Measurements from ENCODE around the gene C1QC.

The C1QC gene

DNA sequence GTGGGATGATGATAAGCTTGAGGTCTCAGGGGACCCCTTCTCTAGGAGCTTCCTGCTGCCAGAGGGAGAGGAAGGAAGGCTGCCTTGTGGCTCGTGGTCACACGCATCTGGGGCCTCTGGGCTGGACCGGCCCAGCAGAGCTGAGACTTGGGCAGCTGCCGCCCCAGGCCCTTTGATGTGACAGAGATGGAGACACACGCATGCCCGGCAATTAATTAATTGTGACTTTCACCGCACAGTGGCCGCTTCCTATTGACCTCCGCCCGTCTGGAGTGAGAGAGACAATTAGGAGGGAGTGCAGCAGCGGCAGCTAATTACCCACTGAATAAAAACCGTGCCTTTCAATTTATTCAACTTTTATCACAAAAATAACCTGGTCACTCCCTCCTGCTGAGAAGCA is 23.6 kb upstream of the C1QC start:
- DNase-seq = no peak

DNA sequence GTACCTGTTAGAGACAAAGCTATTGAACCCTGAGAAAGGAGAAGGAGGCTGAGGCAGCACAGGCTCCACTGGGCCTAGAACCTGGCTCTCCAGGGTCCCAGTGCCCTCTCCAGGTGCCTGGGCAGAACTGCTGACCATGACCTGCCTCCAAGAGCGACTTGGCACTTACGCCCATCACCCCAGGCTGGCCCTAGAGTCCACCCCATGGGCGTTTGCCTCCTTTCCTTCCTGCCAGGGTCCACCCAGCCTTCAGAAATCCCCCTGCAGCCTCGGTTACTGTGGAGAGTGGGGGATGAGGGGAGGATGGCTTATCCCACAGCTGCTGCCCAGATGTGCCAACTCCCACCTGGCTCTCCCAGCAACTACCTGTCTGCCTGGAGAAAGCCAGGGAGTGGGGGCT is 21.7 kb upstream of the C1QC start:
- DNase-seq = no peak

DNA sequence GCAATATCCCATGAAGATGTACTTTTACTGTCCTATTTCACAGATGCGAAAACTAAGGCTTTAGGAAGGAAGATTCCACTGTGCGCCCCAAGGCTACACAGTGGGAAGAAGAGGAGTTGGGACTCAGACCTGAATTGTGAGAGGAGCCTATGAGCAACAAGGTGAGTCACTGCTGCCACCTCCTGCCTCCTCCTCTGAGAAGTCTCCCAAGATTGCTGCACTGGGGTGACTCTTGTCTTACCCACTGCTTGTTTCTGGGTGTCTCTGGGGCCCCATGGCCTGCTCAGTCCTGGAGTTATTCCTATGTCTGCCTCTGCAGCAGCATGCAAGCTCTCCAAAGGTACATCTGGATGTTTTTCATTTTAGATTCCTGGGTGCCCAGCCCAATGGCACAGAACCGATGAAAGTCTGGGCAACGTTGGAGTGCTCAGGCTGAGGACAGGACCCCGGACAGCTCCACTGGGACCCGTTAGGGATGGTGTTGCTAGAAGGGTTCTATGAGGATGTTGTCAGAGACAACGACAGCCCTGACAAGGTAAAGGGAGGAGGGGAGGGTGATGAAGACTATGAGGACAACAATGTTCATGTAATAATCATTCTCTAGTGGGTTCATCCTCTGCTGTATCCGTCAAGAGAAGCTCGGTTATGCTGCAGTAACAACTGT is 18.0 kb upstream of the C1QC start:
- no peak for DNase-seq

DNA sequence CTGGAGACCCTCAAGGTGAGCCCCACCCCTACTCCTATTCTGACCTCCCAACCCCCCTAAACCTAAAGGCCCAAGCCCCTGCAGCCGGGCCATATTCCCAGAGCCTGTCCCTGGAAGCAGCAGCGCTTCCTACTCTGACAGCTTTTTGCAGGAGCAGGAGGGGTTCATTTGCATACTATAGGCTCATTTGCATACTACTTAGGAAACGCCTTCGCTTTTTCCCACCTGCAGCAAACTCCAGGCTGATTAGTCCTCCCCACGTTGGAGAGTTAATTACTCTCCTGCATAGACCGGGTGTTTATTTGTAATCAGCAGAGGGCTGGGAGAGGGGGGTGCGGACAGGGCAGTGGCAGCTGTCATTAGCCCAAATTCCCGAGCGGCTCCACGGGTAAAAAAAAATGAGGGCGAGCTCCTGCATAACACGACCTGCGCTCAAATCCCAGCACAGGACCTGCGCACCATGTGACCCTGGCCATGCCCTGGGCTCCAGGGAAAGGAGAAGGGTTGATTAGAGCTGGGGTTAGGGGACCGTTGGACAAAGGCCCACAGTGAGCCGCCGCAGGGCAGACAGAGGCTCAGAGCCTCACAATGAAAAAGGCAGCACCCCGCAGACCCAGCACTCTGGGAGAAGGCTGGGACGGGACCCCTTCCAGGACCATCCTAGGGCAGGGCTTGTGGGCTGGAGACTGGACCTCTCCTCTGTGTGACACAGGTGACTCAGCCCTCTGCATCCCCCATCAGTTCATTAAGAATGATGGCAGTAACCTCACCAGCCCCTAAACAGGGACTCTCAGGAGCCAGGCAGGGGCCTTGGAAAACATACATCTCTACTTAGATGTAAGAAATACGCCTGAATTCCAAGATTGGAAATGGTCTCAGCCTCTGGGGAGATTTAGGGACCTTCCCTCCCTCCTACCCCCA is 16.9 kb upstream of the C1QC start:
- DNase-seq = no peak

DNA sequence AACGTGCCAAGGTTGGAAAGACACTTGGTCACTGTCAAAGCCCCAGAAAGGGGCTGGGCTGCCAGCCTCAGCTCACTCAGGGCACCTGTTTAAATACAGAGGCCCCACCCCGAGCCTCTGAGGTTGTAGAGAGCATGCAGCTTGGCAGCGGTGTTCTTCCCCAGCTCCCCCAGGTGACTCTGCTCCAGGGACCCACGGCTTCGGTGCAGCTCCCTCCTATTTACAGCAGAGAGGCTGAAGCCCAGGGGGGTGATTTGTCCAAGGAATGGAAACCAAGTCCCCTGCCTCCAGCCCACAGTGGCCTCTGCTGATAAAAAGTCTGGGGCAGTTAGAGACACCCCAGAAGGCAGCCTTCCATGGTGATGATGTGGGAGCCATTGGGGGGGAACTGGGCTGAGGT is 16.1 kb upstream of the C1QC start:
- DNase-seq = no peak

DNA sequence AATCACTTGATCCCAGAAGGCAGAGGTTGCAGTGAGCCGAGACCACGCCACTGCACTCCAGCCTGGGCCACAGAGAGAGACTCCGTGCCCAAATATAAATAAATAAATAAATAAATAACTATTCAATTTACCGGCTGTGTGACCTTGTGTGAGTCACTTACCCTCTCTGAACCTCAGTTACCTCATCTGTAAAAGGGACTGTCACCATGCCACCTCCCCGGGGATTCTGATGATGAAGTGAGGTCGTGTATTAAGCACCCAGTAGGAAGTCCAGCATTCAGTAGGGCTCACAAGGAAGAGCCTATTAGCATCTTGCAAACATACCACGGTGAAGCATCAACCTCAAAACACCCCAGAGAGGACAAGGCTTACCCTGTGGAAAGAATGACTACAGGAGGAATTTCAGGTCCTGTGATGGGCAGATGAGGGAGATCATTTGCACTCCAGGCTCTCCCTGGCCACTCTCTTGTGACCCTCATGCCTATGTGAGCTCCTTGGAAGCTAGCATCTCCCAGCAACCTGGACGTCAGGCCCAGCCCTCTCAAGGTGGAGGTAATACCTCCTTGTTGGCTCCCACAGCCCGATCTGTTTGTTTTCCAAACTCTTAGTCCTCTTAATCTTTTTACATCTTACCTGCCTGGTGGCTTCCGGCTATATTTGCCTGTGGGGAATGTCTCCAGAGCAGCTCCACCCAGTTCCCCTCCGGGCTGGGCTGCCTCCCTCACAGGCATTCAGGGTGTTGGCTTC is 14.6 kb upstream of the C1QC start:
- DNase-seq = no peak

DNA sequence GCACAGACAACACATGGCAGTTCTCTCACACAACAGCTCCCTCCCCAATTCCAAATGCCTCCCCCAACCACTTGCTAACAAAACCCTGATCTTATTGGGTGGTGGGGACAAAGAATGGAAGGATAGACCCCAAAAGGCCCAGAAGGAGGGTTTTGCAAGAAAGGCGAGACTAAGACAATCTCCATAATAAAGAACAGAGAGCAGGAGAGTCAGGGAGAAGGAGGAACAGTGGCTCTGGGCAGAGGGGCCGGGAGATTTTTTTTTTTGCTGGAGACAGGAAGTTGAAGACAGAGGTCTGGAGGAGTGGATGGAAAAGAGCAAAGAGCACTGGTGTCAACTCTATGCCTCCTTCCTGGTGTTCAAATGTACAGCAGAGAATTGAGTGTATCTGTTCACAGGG is 13.5 kb upstream of the C1QC start:
- no peak for DNase-seq

DNA sequence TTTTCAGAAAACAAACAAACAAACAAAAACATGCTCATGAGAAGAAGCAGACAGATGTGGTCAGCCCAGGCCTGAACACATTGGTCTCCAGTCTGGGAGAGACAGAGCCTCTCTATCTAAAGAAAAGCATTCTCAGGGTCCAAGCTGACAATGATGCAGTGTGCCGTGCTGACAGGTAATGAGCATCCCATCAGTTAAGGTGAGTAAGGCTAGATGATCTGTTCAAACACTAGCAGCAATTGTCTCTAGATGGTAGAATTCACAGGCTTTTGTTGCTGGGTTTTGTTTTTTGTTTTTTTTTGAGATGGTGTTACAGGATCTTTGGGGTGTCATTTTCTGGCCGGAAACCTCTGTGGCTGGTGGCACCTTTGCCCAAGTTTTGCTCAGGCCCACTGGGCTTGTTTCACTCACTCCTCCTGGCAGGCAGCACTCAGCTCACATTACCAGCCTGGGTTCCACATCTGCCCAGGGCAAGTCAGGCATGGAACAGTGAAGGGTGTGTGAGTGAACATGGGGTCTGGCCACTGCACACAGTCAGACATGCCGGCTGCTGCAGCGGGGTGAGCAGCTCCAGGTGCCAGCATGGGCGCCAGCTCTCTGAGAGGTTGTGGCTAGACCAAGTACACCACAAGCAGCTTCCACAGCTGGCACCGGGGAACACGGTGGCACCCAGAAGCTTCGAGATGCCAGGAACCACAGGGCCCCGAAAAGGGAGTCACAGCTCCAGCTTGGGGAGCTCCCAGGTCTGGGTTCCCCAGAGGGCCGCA is 9.6 kb upstream of the C1QC start:
- no peak for DNase-seq

DNA sequence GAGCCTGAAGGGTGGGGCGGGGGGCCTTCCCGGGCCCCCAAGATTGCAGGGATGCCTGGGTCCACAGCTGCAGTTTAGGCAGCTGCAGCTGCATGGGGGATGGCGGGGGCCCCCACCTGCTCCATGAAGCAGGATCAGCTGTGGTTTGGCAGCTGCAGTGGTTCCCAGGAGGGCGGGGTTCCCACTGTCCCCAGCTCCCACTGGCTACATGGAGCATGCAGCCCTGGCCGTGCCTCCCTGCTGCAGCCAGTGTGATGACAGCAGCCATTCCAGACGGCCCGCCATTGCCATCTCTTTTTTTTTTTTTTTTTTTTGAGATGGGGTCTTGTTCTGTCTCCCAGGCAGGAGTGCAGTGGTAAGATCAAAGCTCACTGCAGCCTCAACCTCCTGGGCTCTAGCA is 8.0 kb upstream of the C1QC start:
- no peak for DNase-seq

DNA sequence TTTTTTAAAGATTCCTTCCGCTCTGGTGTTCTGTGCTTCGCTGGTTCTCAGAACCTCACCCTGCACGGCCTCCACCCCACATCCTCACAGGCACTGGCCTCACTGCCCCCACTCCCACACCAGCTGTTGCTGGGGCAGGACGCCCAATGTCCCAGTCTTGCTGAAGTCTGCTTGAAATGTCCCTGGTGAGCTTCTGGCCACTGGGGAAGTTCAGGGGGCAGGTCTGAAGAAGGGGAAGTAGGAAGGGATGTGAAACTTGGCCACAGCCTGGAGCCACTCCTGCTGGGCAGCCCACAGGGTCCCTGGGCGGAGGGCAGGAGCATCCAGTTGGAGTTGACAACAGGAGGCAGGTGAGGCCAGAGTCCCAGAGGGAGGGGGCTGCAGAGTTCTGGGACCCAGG is 7.1 kb upstream of the C1QC start, which contains the start of gene C1QA:
TSS of gene C1QA (plus strand) at position 276 of the 400 bp plus-strand sequence. CDS start 989 bp downstream, outside the sequence.
- DNase-seq = no peak

DNA sequence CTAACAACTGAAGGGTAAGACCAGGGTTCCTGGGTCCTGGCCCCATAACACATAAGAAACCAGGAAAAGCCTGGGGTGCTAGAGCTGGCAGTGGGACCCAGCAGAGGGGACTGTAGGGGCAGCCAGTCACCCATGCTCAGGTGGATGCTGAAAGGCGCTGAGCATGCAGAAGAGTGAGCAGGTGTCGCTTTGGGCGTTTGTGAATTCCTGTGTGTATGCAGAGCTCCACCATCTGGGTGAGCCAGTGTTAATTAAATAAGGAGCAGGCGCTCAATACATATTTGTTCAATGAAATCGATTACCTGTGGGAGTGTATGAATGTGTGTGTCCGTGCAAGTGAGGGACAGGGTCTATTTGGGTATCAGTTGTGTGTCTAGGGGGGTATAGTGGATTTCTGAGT is 6.5 kb upstream of the C1QC start:
- no peak for DNase-seq

DNA sequence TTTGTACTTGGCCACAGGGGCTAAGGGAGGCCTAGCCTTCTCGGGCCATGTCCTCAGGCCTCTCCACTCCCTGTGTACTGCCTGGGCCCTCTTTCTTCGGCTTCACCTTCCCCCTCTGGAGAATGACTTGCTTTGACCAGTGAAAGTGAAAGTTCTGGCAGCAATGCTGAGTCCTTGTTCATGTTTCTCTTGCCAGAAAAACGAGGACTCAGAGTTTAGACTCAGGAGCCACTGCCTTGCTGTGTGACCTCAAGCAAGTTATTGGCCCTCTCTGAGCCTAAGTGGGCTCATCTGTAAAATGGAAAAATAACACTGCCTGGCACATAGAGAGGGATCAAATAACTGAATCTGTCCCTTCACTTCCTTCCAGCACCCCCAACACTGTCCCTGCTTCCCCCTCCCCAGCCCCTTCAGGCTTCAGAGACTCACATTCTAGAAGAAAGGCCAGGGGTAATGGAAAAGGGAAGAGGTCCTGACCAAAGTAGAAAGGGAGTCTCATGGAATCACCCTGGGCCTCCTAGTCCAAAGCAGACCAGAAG is 5.5 kb upstream of the C1QC start:
- no peak for DNase-seq

DNA sequence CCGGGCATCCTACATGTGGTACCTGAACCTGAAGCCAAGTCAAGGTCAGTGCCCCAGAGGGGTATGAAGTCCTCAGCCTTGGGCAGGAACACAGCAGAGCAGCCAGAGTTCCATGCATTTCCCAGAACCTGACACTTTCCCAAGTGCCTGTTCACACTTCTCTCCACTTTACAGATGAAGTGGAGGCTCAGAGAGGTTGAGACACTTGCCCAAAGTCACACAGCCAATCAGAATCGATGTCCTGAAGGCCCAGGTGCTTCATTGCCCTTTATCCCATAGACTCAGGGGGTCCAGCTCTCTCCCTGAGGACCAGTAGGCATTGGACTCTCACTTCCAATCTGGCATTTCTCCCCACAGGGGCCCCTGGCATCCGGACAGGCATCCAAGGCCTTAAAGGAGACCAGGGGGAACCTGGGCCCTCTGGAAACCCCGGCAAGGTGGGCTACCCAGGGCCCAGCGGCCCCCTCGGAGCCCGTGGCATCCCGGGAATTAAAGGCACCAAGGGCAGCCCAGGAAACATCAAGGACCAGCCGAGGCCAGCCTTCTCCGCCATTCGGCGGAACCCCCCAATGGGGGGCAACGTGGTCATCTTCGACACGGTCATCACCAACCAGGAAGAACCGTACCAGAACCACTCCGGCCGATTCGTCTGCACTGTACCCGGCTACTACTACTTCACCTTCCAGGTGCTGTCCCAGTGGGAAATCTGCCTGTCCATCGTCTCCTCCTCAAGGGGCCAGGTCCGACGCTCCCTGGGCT is 4.8 kb upstream of the C1QC start:
- no peak for DNase-seq

DNA sequence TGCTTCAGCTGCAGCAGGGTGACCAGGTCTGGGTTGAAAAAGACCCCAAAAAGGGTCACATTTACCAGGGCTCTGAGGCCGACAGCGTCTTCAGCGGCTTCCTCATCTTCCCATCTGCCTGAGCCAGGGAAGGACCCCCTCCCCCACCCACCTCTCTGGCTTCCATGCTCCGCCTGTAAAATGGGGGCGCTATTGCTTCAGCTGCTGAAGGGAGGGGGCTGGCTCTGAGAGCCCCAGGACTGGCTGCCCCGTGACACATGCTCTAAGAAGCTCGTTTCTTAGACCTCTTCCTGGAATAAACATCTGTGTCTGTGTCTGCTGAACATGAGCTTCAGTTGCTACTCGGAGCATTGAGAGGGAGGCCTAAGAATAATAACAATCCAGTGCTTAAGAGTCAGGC is 4.1 kb upstream of the C1QC start:
- DNase-seq = no peak

DNA sequence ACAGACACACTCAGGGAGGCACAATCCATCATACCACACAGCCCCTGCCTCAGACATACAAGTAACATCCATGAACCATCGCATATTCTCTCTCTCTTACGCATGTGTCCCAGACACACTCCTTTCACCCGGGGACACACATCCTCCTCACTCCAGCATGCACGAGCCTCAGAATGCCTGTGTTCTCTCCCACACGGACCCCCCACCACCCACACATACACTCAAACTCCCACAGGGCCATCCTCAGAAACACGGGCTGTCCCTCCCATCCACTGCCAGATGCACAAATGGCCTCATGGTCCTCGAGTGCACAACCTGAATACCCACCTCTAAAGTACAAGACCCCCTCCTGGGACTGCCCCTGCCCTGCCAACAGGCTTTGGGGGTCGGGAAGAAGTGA is 2.2 kb upstream of the C1QC start:
- no peak for DNase-seq

DNA sequence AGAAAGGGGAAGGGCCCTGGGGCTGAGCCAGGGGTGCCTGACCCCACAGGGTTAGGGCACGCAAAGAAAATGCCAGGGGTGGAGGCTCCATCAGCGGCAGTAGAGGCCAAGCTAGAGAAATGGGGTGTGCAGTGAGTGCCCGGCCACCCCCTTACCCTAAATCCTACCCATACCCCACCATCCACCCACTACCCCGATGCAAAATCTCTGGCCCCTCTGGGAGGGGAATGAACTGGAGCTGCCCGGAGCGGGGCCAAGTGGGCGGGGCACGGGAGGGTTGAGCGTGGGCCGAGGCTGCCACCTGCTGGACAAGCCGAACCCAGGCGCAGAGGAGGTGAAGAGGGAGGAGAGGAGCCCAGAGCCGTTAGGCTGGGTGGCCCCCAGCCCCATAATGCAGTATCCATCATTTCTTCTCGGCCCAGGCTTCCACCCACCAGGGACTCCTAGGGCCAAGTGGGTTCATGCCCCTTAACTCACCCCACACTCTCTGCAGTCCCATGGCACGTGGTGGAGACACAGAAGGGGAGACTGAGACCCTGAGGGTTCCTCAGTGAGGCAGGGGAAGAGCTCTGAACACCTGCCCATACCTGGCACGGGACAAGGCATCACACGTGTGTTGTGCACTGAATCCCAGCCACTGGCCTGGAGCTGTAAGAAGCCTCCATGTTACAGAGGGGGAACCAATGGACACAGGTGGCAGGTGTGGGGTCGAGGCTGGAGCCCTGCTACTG is 1.4 kb upstream of the C1QC start:
- peak; percentile 48 for DNase-seq

DNA sequence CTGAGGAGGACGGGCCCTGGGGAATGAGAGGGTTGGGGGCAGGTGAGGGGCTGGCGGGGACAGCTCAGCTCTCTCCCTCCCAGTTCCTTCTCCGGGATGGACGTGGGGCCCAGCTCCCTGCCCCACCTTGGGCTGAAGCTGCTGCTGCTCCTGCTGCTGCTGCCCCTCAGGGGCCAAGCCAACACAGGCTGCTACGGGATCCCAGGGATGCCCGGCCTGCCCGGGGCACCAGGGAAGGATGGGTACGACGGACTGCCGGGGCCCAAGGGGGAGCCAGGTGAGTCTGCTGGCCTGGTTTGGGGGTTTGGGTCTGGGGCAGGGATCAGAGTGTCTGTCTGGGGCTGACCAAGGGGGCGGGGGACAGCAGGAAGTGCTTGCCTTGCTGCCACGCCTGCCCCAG is 495 bp downstream of the C1QC start:
- DNase-seq = no peak

DNA sequence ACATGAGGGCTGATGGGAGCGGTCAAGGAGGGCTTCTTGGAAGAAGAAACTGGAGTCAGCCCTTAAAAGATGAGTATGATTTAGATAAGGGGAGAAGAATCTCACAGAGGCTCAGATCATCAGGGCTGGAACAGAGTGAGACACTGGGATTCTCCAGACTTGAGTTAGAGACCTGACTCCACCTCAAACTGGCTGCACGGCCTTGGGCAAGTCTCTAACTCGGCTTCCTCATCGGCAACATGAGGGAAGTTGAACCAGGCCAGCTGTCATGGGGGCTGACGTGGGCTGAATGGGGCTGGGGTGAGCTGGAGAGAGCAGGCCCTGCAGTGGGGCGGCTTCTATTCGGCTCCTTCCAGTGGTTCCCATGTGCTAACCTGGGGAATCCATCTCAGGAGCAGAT is 2.5 kb downstream of the C1QC start:
- no peak for DNase-seq

DNA sequence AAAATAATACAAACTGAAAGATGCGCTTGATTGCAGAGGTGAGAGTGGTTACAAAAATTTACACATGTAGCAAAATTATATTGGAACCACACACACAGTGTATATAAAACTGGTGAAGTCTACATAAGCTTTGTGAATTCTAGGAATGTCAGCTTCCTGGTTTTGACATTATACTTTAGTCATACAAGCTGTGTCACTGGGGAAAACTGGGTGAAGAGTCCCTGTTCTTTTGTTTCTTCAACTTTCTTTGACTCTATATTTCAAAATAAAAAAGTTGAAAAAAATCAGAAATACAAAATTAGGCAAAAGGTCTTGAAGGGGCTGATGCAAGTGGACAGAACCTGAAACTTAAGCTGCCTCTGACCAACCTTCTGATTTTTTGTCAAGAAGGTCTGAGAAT is 3.0 kb downstream of the C1QC start:
- DNase-seq = no peak

DNA sequence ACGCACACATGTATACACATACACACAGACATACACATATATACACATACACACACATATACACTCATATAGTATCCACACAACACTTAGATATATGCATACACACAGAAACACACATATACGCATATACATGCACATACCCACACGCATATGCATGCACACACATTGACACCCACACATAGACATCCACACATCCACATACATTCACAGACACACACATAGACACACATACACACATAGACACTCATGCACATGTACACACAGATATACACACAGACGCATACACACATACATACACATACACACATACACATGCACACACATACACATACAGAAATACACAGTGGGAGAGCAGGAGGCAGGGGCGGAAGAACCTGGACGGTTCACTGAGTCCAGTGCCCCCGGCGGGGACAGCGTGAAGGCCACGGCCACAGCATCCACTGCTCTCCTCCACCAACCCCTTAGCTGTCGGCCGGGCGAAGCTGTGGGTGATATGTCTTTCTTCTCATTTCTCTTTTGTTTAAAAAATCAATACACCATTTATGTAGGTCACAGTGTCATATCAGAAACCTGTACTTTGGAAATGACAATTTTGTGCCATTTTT is 6.8 kb downstream of the C1QC start:
- DNase-seq = no peak
